Hippocampal formation (tissue), 2 donors: ENCODE results near the gene NEMF.
"Not testable (repeated sequence)": the region's sequence is repeated elsewhere in the genome, so short reads cannot be mapped to it uniquely, and the experiment has no call there.

Source experiments
- DNase-seq, 2 donors: peaks; one replicate each; lab custom pipeline; 2025; lab: John Stamatoyannopoulos, UW

NEMF gene

DNA sequence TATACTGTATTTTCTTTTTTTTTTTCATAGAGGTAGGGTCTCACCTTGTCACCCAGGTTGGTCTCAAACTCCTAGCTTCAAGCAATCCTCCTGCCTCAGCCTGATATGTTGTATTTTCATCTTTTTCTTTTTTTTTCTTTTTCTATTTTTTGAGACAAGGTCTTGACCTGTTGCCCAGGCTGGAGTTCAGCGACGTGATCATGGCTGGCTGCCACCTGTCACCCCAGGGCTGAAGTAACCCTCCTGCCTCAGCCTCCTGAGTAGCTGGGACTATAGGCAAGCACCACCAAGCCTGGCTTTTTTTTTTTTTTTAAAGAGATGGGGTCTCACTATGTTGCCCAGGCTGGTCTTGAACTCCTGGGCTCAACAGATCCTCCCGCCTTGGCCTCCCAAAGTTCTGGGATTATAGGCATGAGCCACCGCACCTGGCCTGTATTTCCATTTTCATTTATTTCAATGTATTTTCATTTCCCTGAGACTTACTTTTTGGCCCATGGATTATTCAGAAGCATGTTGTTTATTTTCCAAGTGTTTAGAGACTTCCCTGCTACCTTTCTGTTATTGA is 24.1 kb upstream of the NEMF start:
- DNase-seq, result no peak

- DNase-seq, result no peak
Observed at GRCh38 chr14:49875640-49876198, 23.1 kb upstream of the NEMF start.

DNA sequence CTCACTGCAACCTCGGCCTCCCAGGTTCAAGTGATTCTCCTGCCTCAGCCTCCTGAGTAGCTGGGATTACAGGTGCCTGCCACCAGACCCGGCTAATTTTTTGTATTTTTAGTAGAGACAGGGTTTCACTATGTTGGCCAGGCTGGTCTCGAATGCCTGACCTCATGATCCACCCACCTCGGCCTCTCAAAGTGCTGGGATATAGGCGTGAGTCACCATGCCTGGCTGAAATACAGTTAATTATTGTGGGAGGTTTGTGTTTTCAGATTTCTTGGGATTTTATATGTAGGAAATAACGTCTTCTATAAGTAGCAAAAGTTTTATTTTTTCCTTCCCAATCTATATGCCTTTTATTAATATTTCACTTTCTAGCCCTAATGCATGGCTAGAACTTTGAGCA is 21.0 kb upstream of the NEMF start:
- DNase-seq, result not testable (repeated sequence)

GRCh38 chr14:49870908-49871307 is 18.3 kb upstream of the NEMF start:
- DNase-seq, result no peak

- DNase-seq, result no peak
Observed at GRCh38 chr14:49868720-49869114, 16.1 kb upstream of the NEMF start.

GRCh38 chr14:49867831-49868719 is 15.5 kb upstream of the NEMF start:
- DNase-seq, result peak; percentile 92 to 93

- DNase-seq, result peak; percentile 29 to 38
Observed at GRCh38 chr14:49865431-49865859, 12.9 kb upstream of the NEMF start.

GRCh38 chr14:49863487-49864281 is 11.1 kb upstream of the NEMF start:
- no peak for DNase-seq

GRCh38 chr14:49862089-49862673 is 9.6 kb upstream of the NEMF start:
- DNase-seq, result peak; percentile 76 to 83

- no peak for DNase-seq
Observed at GRCh38 chr14:49861699-49862088, 9.1 kb upstream of the NEMF start.

GRCh38 chr14:49860988-49861698 is 8.6 kb upstream of the NEMF start:
- DNase-seq, result peak in 1 of 2 donors; percentile 40

DNA sequence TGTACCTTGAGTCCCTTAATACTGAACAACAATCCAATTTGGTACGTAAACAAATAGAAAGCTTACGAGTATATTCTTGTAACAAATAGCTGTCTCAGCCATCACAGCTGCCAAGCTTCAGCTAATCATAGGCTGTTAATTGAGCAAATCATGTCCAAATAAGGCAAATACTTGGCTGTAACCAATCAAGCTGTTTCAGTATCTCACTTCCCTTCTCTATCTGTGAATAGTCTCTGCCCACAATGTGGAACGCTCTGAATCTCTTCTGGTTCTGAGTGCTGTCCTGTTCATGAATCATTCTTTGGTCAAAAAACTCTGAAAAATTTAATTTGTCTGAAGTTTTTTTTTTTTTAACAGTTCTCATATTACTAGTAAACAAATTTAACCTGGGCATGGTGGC is 5.8 kb upstream of the NEMF start:
- no peak for DNase-seq

GRCh38 chr14:49857427-49858003 is 4.9 kb upstream of the NEMF start:
- no peak for DNase-seq

DNA sequence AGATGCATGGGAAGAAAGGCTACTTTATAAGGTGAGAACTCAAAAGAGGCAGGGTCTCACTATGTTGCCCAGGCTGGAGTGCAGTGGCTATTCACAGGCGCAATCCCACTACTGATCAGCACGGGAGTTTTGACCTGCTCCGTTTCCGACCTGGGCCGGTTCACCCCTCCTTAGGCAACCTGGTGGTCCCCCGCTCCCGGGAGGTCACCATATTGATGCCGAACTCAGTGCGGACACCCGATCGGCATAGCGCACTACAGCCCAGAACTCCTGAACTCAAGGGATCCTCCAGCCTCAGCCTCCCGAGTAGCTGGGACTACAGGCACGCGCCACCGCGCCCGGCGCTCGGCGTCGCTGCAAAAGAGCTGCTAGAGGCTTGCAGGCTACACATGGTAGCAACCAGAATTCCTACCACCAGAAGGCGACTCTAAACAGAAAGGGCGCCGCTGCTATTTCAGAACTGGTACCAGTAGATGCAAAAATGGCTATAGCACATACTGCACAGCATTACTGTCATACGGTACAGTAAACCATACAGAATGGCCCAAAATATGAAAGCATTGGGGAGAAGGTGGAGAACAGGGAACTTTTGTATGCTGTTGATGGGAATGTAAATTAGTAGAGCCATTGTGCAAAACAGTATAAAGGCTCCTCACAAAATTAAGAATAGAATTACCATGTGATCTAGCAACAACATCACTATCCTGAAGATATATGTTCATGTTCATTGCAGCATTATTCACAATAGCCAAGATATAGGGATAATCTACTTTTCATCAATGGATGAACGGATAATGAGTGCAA is 1.2 kb upstream of the NEMF start:
- DNase-seq, result peak; percentile 24 to 42

GRCh38 chr14:49853158-49853477 is 530 bp upstream of the NEMF start:
- no peak for DNase-seq

DNA sequence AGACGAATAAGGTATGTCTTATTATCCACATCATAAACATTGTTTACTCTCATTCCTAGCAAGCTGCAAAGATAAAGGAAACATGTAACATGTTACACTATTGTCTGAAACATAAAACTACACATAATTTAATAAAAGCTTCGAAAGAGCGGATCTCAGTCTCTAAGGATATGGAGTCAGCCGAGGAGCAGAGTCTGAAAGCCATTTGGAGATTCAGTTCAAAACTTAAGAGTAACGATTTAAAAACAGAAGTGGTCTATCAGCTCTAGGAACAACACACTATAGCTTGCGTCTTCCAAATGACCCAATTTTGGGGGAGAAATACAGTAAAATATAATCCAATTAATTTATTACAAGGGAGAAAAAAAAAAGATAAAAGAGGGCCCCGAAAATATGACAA is 775 bp downstream of the NEMF start:
- no peak for DNase-seq

GRCh38 chr14:49849213-49849847 is 3.3 kb downstream of the NEMF start:
- no peak for DNase-seq

DNA sequence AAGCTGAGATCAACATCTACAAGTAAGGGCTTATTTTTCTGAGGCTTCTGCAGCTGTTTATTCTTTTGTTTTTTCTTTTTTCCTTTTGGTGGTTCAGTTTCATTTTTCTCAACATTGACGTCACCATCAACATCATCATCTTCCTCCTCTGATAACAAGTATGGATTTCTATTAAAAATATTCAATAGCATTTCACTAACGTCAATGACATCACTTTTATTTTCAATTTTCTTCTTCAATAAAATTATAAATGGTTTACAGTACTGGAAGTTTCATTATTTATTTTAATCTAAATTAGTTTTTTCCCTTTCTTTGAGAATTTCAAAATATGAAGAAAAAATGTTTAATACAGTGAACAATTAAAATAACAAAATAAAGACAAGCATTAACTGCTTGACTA is 23.9 kb downstream of the NEMF start:
- DNase-seq, result no peak

DNA sequence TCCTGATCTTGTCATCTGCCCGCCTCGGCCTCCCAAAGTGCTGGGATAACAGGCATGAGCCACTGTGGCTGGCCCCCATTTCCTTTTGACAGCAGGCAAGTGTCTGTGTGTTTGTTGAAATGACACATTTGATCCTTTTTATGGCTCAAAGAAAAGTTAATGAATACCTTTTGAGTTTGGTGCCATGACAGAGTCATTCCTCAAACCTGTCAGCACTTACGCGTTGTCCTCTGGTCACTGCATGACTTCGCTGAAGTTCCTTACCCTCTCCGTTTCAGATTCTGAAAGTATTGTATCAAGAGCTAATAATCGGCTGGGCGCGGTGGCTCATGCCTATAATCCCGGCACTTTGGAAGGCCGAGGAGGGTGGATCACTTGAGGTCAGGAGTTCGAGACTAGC is 32.4 kb downstream of the NEMF start:
- no peak for DNase-seq

- DNase-seq, result no peak
Observed at GRCh38 chr14:49816844-49817243, 35.7 kb downstream of the NEMF start.
